NCI-H2227 (cell line): ENCODE measurements around the gene CLDN9.
A peak's percentile ranks its signal among the peaks of the same experiment; 100 is the strongest.
"Not testable (repeated sequence)": the region's sequence is repeated elsewhere in the genome, so short reads cannot be mapped to it uniquely, and the experiment has no call there.

ENCODE experiments used
- DNase-seq: peaks from one replicate; lab custom pipeline; 2025; ENCODE audit not compliant: unreplicated experiment; lab: John Stamatoyannopoulos, UW

Gene CLDN9

DNA sequence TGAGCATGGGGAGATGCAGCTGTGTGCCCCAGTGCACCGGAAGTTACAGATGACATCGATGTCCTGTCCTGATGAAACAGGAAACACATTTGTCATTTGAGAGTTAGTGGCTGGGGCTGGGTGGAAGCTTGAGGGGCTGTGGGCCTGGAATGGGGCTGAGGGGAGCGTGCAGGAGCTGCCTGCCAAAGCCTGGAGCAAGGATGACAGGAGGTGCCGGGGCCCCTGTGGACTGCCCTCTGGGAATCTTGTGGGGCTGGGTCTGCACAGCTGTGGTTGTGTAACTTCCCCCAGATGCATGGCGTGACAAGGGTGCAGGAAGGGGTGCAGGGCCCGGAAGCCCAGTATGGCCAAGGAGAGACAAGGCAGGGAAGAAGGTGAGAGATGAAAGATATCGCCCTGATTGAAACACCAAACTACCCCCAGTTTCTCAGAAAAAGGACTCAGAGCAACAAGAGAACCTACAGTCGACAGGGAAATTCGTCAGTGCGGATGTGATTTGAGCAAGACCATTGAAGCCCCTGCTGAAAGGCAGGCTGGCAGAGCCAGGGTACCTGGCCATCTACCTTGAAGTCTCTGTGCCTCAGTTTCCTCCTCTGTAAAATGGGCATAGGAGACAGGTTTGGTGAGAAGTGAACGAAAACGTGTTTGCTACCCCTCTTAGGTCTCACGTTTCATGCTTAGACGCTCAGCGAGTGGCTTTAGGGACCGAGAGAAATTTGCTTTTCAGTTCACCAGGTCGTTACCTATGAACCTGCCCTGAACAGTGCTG is 42.4 kb downstream of the CLDN9 start:
- DNase-seq: no peak

DNA sequence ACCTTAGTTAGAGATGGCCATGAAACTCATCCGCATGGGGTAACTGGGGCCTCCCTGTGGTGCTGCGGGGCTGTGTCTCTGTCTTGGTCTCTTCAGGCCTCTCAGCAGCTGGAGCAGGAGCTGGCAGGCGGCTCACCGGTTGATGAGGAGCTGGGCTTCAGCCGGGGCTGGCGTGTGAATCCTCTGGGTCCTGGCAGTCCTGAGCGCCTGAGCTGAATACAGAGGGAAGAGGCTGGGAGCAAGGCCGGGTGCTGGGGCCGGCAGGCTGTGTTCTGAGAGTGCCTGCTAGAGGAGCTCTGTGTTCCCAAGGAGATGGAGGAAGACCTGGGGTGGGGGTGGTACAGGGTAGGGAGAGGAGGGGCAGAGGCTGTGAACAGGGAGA is 43.0 kb downstream of the CLDN9 start:
- DNase-seq: not testable (repeated sequence)

GRCh38 chr16:3056336-3057180 is 43.8 kb downstream of the CLDN9 start:
- no peak for DNase-seq

DNA sequence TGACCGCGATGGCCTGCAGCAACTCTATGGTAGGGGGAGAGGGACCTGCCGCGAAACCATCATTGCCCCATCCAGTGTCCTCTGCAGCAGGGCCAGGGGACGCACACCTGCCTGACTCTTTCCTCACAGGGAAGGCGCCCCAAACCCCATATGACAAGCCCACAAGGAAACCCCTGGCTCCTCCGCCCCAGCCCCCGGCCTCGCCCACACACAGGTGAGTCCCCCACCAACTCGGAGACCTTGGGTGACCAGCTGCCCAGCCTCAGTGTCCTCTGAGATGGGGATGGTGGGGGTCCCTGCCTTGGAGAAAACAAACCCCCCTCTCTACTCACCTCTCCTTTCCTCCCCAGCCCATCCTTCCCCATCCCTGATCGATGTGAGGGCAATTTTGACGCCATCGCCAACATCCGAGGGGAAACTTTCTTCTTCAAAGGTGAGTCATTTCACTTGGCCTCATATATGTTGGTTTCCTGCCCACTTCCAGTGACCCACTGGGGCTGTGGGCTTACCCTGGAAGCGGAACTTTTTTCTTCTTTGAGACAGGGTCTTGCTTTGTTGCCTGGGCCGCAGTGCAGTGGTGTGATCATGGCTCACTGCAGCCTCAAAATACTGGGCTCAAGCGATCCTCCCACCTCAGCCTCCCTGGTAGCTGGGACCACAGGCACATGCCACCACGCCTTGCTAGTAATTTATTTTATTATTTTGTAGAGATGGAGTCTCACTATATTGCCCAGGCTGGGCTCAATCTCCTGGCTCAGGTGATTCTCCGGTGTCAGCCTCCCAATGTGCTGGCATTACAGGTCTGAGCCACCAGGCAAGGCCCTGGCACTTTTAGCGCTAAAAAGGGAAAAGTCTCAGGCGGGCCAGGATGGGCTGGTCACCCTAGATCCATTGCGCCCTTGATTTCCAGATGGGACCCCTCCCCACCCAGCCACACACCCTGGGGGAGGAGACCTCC is 44.7 kb downstream of the CLDN9 start:
- no peak for DNase-seq

- peak; percentile 61 for DNase-seq
These were observed 45.7 kb downstream of the CLDN9 start for GRCh38 chr16:3058139-3059030.

DNA sequence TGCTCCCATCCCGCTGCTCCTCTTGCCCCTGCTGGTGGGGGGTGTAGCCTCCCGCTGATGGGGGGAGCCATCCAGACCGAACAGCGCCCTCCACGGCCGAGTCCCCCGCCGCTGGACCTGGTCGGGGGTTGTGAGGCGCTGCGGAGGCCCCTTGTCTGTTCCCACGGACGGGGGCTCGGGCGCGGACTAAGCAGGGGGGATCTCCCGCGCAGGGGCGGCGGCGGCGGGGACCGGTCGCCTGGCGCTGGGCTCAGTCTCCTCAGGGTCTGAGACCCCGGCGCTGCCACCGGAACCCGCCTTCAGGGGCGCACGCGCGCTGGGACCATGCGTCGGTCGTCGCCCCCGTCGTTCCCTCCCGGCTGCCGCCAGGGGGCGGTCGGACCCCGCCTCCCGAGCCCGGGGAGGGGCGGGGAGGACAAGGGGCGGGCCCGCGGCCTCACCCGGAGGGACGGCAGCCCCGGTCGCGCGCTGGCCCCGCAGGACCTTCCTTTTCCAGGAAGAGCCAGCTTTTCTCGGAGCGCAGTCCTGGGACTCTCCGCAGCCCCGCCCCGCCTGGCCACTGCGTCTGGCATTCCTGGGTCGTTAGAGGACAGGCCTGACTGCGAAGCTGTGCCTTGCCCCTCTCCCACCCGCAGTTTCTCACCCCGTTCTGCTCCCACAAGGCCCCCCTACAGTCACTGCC is 46.5 kb downstream of the CLDN9 start:
- peak; percentile 93 for DNase-seq

GRCh38 chr16:3059723-3060242 is 47.1 kb downstream of the CLDN9 start:
- DNase-seq: no peak

DNA sequence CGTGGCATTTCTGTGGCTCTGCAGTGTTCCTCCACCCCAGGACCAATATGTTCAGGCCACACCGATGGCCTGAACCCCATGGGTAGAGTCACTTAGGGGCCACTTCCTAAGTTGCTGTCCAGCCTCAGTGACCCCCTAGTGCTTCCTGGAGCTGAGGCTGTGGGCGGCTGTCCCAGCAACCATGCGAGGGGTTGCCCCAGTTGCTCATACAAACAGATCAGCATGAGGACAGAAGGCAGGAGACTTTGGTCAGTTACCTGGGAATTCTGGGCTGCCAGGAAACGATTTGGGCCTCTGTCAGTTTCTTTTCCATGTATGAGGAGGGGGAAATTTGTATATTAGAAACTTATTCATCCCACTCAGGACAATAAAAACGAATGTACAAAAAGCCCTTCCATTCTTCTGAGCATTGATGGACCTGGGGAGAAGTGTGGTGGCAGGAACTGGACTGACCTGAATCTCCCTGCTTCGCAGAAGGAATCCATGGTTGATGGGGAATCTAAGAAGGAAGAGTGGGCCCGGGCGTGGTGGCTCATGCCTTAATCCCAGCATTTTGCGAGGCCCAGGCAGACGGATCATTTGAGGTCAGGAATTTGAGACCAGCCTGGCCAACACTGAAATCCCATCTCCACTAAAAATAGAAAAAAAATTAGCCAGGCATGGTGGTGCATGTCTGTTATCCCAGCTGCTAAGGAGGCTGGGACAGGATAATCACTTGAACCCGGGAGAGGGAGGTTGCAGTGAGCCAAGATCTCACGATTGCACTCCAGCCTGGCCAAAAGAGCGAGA is 47.8 kb downstream of the CLDN9 start:
- no peak for DNase-seq

GRCh38 chr16:3062553-3062952 is 49.8 kb downstream of the CLDN9 start:
- no peak for DNase-seq

DNA sequence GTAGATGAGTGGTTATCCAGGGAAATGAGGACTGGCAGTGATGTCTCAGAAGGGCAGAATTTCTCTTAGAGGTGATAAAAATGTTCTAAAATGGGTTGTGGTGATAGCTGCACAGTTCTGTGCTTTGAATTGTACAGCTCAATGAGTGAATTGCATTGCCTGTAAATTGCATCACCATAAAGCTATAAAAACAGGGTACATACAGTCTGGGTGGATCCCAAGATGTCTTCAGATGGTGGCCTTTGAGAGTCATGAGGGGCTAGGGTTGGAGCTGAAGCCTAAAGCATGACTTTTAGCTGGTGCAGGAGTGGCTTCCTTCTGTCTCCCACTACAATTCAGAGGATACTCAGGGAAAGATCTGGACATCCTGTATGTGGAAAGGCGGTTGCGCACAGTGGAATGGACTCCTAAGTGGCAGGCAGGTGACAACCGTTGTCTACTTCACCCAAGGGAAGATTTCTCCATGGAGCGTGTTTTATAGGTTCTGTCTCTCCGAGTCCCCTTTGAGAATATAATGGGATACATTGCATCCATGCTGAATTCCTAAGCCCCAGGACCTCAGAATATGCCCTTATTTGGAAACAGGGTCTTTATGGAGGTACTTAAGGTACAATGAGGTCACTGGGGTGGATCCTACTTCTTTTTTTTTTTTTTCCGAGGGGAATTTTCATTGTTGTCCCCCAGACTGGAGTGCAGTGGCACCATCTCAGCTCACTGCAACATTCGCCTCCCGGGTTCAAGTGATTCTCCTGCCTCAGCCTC is 51.1 kb downstream of the CLDN9 start:
- no peak for DNase-seq
